GM12878 (cell line): ENCODE results near the gene CEP131.

Experiments used
- CTCF ChIP-seq, 3 experiments: IDR thresholded peaks in 2 of 3; conservative IDR thresholded peaks in 1 of 3; 2 replicates each; pipeline ENCODE4 v1.5.1; 2011; ENCODE audit warnings: low read depth in 3 of 3, low read length in 3 of 3, mild to moderate bottlenecking in 3 of 3, control low read depth in 2 of 3, moderate library complexity in 2 of 3, inconsistent platforms in 1 of 3, mixed read lengths in 1 of 3; ENCODE audit not compliant: control insufficient read depth in 2 of 3, insufficient read depth in 1 of 3; ENCODE audit errors: extremely low read depth in 1 of 3
- E2F4 ChIP-seq: IDR thresholded peaks from 2 replicates; pipeline ENCODE4 v1.6.1; 2012; ENCODE audit warnings: low read depth, low read length, improper control_type of control experiment
- FOXM1 ChIP-seq: IDR thresholded peaks from 2 replicates; pipeline ENCODE4 v1.6.1; 2012; ENCODE audit warnings: low read depth, mild to moderate bottlenecking, inconsistent platforms, low read length, moderate library complexity
- IRF3 ChIP-seq: fragments of 450-650 bp; IDR thresholded peaks from 2 replicates; pipeline ENCODE4 v1.6.1; 2014; ENCODE audit warnings: mild to moderate bottlenecking
- MEF2B ChIP-seq: fragments of 450-650 bp; IDR thresholded peaks from 2 replicates; pipeline ENCODE4 v1.6.1; 2018; ENCODE audit warnings: mild to moderate bottlenecking, moderate library complexity; ENCODE audit not compliant: partially characterized antibody, poor library complexity, severe bottlenecking
- MYC ChIP-seq: IDR thresholded peaks from 2 replicates; pipeline ENCODE4 v1.6.1; 2011; ENCODE audit warnings: mild to moderate bottlenecking, low read length, moderate library complexity, inconsistent platforms; ENCODE audit not compliant: insufficient read depth, insufficient replicate concordance, insufficient read length, severe bottlenecking
- POLR2AphosphoS5 ChIP-seq: IDR thresholded peaks from 2 replicates; pipeline ENCODE4 v1.6.1; 2011; ENCODE audit warnings: mild to moderate bottlenecking, low read length, inconsistent platforms
- REST ChIP-seq: IDR thresholded peaks from 2 replicates; pipeline ENCODE4 v1.6.1; 2012; ENCODE audit warnings: mild to moderate bottlenecking, low read depth, low read length
- SP1 ChIP-seq: IDR thresholded peaks from one replicate; pipeline ENCODE4 v1.6.1; 2011; ENCODE audit warnings: low read depth, low read length
- SUZ12 ChIP-seq: fragments of 200-600 bp; sonication (generic); IDR thresholded peaks from one replicate; pipeline ENCODE4 v1.6.1; 2018; ENCODE audit warnings: antibody characterized with exemption, mild to moderate bottlenecking; ENCODE audit not compliant: unreplicated experiment

- TF ChIP-seq IRF3 = no peak
- TF ChIP-seq REST = no peak
- TF ChIP-seq FOXM1 = no peak
- no peak for TF ChIP-seq POLR2AphosphoS5
- no peak for TF ChIP-seq MYC
- no peak for TF ChIP-seq SP1
- no peak for TF ChIP-seq E2F4
- TF ChIP-seq CTCF (IDR thresholded peaks at IDR 0.05 in 2 of 3, conservative IDR thresholded peaks at IDR 0.05 in 1 of 3; ENCODE audit: control insufficient read depth in 2 of 3, extremely low read depth in 1 of 3, insufficient read depth in 1 of 3, low read depth in 3 of 3, low read length in 3 of 3) = no peak
- TF ChIP-seq MEF2B = no peak
- no peak for TF ChIP-seq SUZ12
Measured at GRCh38 chr17:81221842-81222619, 734 bp downstream of the CEP131 start.
